ENCODE data around the gene COL9A2.
"Not testable (repeated sequence)": the region's sequence is repeated elsewhere in the genome, so short reads cannot be mapped to it uniquely, and the experiment has no call there.

The COL9A2 gene

GRCh38 chr1:40332695-40333094 lies 15.6 kb upstream of the COL9A2 start:
- in situ Hi-C loops (cut with HindIII; ENCODE audit: low pct_ligation_motif_present, low pct_unique_long_range_greater_than_20kb, low sequenced_read_pairs): no loop called here
- DNase-seq: no peak

- in situ Hi-C loops (cut with HindIII; ENCODE audit: low pct_ligation_motif_present, low pct_unique_long_range_greater_than_20kb, low sequenced_read_pairs): not testable (repeated sequence)
Measured at GRCh38 chr1:40331403-40331802, 14.3 kb upstream of the COL9A2 start.

GRCh38 chr1:40318970-40319621 lies 2.0 kb upstream of the COL9A2 start:
- in situ Hi-C loops (cut with HindIII; ENCODE audit: low pct_ligation_motif_present, low pct_unique_long_range_greater_than_20kb, low sequenced_read_pairs): no loop called here
- DNase-seq: no peak

More at GRCh38 chr1:40331403-40331802, 14.3 kb upstream of the COL9A2 start:
- not testable (repeated sequence) for DNase-seq

- DNase-seq: no peak
- in situ Hi-C loops (cut with HindIII; ENCODE audit: low pct_ligation_motif_present, low pct_unique_long_range_greater_than_20kb, low sequenced_read_pairs): no loop called here
Measured at GRCh38 chr1:40318476-40318875, 1.4 kb upstream of the COL9A2 start.

GRCh38 chr1:40317394-40318074 lies 448 bp upstream of the COL9A2 start:
- in situ Hi-C loops (cut with HindIII; ENCODE audit: low pct_ligation_motif_present, low pct_unique_long_range_greater_than_20kb, low sequenced_read_pairs): no loop called here
- DNase-seq: no peak

GRCh38 chr1:40315795-40316594 lies 1.1 kb downstream of the COL9A2 start:
- in situ Hi-C loops (cut with HindIII; ENCODE audit: low pct_ligation_motif_present, low pct_unique_long_range_greater_than_20kb, low sequenced_read_pairs): no loop called here
- DNase-seq: no peak

GRCh38 chr1:40315239-40315794 lies 1.8 kb downstream of the COL9A2 start:
- in situ Hi-C loops (cut with HindIII; ENCODE audit: low pct_ligation_motif_present, low pct_unique_long_range_greater_than_20kb, low sequenced_read_pairs): no loop called here
- DNase-seq: peak; percentile 32

- in situ Hi-C loops (cut with HindIII; ENCODE audit: low pct_ligation_motif_present, low pct_unique_long_range_greater_than_20kb, low sequenced_read_pairs): no loop called here
- DNase-seq: no peak
Measured at GRCh38 chr1:40314721-40315238, 2.3 kb downstream of the COL9A2 start.

- in situ Hi-C loops (cut with HindIII; ENCODE audit: low pct_ligation_motif_present, low pct_unique_long_range_greater_than_20kb, low sequenced_read_pairs): no loop called here
- DNase-seq: no peak
Measured at GRCh38 chr1:40313958-40314720, 2.9 kb downstream of the COL9A2 start.

- in situ Hi-C loops (cut with HindIII; ENCODE audit: low pct_ligation_motif_present, low pct_unique_long_range_greater_than_20kb, low sequenced_read_pairs): no loop called here
- DNase-seq: no peak
Measured at GRCh38 chr1:40313329-40313957, 3.6 kb downstream of the COL9A2 start.

GRCh38 chr1:40312238-40313205 lies 4.6 kb downstream of the COL9A2 start:
- no peak for DNase-seq
- in situ Hi-C loops (cut with HindIII; ENCODE audit: low pct_ligation_motif_present, low pct_unique_long_range_greater_than_20kb, low sequenced_read_pairs): no loop called here

- in situ Hi-C loops (cut with HindIII; ENCODE audit: low pct_ligation_motif_present, low pct_unique_long_range_greater_than_20kb, low sequenced_read_pairs): no loop called here
- no peak for DNase-seq
Measured at GRCh38 chr1:40311692-40312091, 5.4 kb downstream of the COL9A2 start.

- in situ Hi-C loops (cut with HindIII; ENCODE audit: low pct_ligation_motif_present, low pct_unique_long_range_greater_than_20kb, low sequenced_read_pairs): no loop called here
Measured at GRCh38 chr1:40310983-40311642, 6.0 kb downstream of the COL9A2 start.

GRCh38 chr1:40310129-40310461 lies 7.0 kb downstream of the COL9A2 start:
- in situ Hi-C loops (cut with HindIII; ENCODE audit: low pct_ligation_motif_present, low pct_unique_long_range_greater_than_20kb, low sequenced_read_pairs): no loop called here
- no peak for DNase-seq

More at GRCh38 chr1:40310983-40311642, 6.0 kb downstream of the COL9A2 start:
- no peak for DNase-seq

GRCh38 chr1:40309374-40310128 lies 7.5 kb downstream of the COL9A2 start:
- DNase-seq: no peak
- in situ Hi-C loops (cut with HindIII; ENCODE audit: low pct_ligation_motif_present, low pct_unique_long_range_greater_than_20kb, low sequenced_read_pairs): no loop called here
